Muscle of back (tissue), 13 donors: ENCODE results near the gene METRN. TPM values are rescaled to one million over a fixed set of nuclear protein-coding genes. Genes with fewer than 3 reads are reported as not detected.

Experiments used
- DNase-seq, 3 donors: peaks; one replicate each; pipeline versions ENCODE4 v3.0.0 to v3.0.0-alpha.2; 2013
- long read RNA-seq, 9 donors: transcript quantifications; one replicate each; lab custom pipeline, GENCODE V29; 2026
- polyA plus RNA-seq, 10 donors: library from polyadenylated mRNA; unstranded; fragments of 120-200 nt; gene quantifications; one replicate each; pipeline ENCODE4 v1.2.1, GENCODE V29; 2013; ENCODE audit not compliant: insufficient read length in 10 of 10

Gene METRN
- polyA plus RNA-seq, result 10 to 100 TPM; 18.5 to 34.8 (median 27.3) TPM
- long read RNA-seq, donor 1, transcript METRN-201 (3 exons, 915 nt), result minor isoform, 11 of 64 reads
- long read RNA-seq, donor 1, transcript METRN-204 (4 exons, 3,325 nt), result major isoform, 29 of 64 reads
- long read RNA-seq, donor 1, partial matches to known transcripts, result 23 of 64 reads
- long read RNA-seq, donor 1, other reads (novel, unspliced or antisense), result 0 of 64 reads
- long read RNA-seq, donor 2, transcript METRN-204 (4 exons, 3,325 nt), result major isoform, 20 of 25 reads
- long read RNA-seq, donor 2, partial matches to known transcripts, result 0 of 25 reads
- long read RNA-seq, donor 2, other reads (novel, unspliced or antisense), result 0 of 25 reads
- long read RNA-seq, donor 3, result 0 reads
- long read RNA-seq, donor 4, transcript METRN-201 (3 exons, 915 nt), result minor isoform, 9 of 34 reads
- long read RNA-seq, donor 4, transcript METRN-204 (4 exons, 3,325 nt), result major isoform, 24 of 34 reads
- long read RNA-seq, donor 4, partial matches to known transcripts, result 0 of 34 reads
- long read RNA-seq, donor 4, other reads (novel, unspliced or antisense), result 0 of 34 reads
- long read RNA-seq, donor 5, transcript METRN-204 (4 exons, 3,325 nt), result major isoform, 38 of 67 reads
- long read RNA-seq, donor 5, transcript METRN-201 (3 exons, 915 nt), result minor isoform, 14 of 67 reads
- long read RNA-seq, donor 5, partial matches to known transcripts, result 11 of 67 reads
- long read RNA-seq, donor 5, other reads (novel, unspliced or antisense), result 0 of 67 reads
- long read RNA-seq, donor 6, transcript METRN-204 (4 exons, 3,325 nt), result major isoform, 17 of 50 reads
- long read RNA-seq, donor 6, partial matches to known transcripts, result 30 of 50 reads
- long read RNA-seq, donor 6, other reads (novel, unspliced or antisense), result 0 of 50 reads
- long read RNA-seq, donor 7, transcript METRN-201 (3 exons, 915 nt), result minor isoform, 11 of 40 reads
- long read RNA-seq, donor 7, transcript METRN-204 (4 exons, 3,325 nt), result major isoform, 24 of 40 reads
- long read RNA-seq, donor 7, partial matches to known transcripts, result 5 of 40 reads
- long read RNA-seq, donor 7, other reads (novel, unspliced or antisense), result 0 of 40 reads
- long read RNA-seq, donor 8, transcript METRN-204 (4 exons, 3,325 nt), result major isoform, 26 of 33 reads
- long read RNA-seq, donor 8, transcript METRN-201 (3 exons, 915 nt), result minor isoform, 6 of 33 reads
- long read RNA-seq, donor 8, partial matches to known transcripts, result 0 of 33 reads
- long read RNA-seq, donor 8, other reads (novel, unspliced or antisense), result 0 of 33 reads
- long read RNA-seq, donor 9, transcript METRN-204 (4 exons, 3,325 nt), result major isoform, 5 of 5 reads
- long read RNA-seq, donor 9, partial matches to known transcripts, result 0 of 5 reads
- long read RNA-seq, donor 9, other reads (novel, unspliced or antisense), result 0 of 5 reads

DNA sequence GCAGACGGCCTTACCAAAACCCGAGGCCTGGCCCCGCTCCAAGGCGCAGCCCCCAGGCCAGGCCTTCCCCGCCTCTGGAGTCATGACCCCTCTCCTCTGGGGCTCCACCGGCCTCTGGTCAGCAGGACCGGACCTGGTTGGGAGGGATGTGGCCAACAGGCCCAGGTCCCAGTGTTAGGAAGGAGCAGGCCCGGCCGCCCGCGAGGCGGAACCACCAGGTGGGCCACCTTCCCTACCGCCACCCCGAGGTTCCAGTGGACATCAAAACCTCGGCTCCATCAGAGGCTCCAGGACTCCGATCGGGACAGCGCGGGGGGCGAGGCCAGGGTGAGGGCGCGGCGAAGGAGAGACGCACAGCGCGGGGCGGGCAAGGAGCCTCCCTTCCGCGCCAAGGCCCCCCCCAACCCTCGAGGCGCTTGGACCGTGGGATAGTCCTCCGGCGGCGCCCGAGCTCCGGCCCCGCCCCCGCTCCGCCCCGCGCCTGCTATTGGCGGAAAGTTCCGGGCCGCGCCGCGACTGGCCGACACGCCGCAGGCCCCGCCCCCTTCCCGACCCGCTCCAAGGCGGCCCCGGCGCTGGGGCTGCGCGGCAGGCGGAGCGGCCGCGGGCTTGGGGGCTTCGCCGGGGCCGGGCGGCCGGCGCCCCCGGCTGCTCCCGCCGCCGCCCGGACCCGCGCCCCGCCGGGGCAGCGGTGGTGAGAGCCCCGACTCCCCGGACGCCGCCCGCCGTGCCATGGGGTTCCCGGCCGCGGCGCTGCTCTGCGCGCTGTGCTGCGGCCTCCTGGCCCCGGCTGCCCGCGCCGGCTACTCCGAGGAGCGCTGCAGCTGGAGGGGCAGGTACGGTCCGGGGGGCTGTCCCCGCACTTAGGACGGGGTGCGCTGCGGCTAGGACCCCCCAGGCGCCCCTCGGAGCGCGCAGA lies at the start of gene METRN:
Gene METRN (plus strand): TSS at position 561 of the 919 bp plus-strand sequence. CDS start 172 bp downstream, at position 733.
- peak; percentile 87 to 96 (median 93) for DNase-seq

DNA sequence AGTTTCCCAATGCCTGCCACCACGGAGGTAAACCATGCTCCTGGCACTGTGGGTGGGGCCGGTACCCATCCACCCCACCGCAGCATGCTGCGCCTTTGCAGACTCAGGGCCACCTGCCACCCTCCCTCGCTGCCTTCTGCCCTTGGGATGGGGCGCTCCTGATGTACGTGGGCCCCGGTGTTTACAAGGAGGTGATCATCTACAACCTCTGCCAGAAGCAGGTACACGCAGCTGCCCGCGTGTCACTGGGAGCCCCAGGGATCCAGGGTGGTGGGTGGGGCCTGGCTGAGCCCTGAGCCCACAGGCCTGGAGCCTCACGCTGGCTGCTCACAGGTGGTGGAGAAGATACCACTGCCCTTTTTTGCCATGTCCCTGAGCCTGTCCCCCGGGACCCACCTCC lies 48.3 kb upstream of the METRN start:
- DNase-seq, result no peak

DNA sequence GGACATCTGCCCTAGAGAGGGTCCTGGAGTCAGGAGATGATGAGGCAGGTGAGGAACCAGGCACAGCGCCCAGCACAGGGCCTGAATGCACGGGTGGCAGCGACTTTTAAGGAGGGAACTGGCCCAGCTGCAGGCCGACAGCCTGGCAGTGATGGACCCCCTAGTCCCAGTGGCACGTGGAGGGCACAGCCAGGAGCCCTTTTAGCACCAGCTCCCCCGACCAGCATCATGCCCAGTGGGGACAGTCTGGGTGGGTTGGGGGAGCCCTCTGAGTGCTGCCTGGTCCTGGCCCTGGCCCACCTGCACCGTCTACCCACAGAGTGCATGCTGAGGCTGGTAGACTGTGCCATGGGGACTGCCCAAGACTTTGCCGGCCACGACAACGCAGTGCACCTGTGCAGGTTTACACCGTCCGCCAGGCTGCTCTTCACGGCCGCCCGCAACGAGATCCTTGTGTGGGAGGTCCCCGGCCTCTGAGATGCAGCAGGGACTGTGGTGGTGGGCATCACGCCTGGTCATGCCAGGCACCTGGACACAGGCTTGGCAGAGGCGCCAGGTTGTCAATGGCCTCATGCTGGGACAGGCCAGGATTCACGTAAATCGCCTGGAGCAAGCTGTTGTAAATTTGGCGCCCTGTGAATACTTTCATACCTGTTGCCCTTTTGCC lies 47.7 kb upstream of the METRN start:
- DNase-seq, result no peak

DNA sequence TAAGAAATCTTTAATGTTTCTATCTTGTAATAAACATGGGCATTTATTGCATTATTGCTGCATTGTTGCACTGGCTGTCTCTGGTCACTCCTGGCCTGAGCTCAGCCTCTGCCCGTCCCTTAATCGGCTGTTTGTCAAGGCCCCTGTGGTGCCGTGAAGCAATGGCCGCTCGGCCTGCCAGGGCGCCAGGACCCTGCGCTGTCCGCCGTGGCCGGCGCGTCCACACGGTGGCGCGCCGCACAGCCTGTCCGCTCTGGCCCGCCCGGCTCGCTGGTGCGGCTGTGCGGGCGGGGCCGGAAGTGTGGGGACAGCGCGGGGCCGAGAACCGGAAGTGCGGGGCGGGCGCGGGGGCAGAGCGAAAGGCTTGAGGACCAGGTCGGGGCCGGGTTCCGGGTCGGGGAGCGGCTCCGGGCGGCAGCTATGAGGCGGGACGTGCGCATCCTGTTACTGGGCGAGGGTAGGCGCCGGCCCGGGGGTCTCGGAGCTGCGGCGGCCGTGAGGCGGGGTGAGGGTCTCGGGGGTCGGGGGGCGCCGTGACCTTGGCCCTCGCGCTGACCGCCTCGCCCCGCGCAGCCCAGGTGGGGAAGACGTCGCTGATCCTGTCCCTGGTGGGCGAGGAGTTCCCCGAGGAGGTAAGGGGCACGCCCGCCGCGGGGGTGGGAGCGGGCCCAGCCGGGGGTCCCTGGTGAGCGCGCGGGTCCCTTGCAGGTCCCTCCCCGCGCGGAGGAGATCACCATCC lies 47.0 kb upstream of the METRN start, which contains the start of gene RHOT2:
Gene RHOT2 (plus strand): TSS at position 353 of the 739 bp plus-strand sequence. CDS start 68 bp downstream, at position 421.
- peak; percentile 90 to 96 (median 92) for DNase-seq

DNA sequence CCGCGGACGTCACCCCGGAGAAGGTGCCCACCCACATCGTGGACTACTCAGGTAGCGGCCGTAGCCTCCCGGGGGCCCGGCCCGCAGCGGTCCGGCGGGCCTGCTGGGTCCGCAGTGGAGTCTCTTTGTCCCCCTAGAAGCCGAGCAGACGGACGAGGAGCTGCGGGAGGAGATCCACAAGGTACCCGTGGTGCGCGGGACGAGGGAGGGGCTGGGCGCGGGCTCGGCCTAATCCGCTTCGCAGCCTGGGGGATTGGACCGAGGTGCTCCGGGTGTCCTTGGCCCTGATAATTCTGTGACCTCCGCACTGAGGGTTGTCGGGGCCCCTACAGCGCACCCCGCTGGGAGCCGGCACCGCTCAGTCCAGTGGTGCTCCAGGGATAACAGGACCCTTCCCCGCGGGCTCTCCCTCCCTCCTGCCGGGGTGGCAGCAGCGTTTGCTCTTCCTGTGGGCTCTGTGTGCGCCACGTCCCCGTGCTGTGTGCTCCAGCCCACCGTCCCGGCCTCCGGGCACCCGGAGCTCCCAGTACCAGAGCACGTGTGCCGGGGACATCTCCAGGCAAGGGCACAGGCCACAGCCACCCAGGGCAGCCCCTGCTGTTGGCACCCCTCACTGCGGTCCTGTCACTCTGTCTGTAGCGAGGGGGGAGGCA lies 46.3 kb upstream of the METRN start:
- DNase-seq, result no peak

DNA sequence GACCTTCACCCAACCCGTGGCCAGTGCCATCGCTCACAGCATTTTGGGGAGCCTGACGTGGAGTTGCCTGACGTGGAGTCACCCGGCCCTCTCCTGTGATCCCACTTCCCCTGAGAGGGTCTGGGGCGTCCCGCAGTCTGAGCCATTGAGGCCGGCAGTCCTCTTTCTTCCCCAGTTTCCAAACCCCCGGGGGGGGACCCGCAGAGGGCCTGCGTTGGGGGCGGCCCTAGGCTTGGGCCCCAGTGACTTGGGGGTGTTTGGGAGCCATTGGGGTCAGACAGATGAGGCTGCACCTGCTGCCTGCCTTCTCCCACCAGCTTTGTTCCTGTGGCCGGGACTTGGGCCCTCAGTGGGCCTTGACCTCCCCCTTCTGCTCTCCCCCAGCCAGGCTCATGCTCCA lies 45.3 kb upstream of the METRN start:
- no peak for DNase-seq

DNA sequence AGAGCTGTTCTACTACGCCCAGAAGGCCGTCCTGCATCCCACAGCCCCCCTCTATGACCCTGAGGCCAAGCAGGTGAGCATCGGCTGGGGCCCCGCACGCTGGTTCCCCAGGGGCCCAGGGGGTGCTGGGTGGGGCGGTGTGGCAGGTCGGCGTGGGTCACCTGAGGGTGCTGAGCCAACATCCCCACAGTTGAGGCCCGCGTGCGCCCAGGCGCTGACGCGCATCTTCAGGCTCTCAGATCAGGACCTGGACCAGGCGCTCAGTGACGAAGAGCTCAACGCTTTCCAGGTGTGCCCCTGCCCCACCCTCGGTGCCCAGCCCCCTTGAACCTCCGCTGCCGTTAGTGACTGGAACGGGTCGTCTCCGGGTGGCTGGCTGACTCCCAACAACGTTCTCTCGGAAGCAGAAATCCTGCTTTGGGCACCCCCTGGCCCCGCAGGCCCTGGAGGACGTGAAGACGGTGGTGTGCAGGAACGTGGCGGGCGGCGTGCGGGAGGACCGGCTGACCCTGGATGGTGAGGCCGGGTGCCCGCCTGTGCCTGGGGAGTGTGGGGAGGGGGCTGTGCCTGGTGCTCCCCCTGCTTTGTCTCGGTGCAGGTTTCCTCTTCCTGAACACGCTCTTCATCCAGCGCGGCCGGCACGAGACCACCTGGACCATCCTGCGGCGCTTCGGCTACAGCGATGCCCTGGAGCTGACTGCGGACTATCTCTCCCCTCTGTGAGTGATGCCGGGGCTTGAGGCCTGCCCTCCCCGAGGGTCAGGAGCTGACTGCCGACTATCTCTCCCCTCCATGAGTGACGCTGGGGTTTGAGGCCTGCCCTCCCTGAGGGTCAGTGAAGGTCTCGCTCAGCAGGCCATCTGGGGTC lies 44.2 kb upstream of the METRN start:
- no peak for DNase-seq

DNA sequence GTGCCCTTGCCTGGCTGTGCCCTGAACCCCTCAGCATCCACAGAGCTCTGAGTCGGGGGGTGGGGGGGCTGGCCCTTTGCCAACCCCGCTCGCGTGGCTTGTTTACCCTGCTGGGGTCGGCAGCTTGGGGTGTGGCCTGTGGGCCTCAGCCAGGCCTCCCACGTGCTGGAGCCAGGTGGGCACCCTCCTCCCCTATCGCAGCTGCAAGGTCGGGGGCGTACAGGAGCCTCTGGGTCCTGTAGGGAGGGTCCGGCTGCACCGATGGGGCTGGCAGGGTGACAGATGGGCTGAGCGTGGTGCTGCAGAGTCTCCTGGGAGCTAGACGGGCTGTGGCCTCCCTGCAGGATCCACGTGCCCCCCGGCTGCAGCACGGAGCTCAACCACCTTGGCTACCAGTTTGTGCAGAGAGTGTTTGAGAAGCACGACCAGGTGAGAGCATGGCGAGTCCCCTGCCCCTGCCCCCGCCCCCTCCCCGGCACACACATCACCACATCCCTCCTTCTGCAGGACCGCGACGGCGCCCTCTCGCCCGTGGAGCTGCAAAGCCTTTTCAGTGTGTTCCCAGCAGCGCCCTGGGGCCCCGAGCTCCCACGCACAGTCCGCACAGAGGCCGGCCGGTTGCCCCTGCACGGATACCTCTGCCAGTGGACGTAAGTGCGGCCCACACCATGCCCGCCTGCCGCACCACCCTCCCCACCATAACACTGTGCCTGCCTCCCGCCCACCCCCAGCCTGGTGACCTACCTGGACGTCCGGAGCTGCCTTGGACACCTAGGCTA lies 43.4 kb upstream of the METRN start:
- DNase-seq, result no peak

DNA sequence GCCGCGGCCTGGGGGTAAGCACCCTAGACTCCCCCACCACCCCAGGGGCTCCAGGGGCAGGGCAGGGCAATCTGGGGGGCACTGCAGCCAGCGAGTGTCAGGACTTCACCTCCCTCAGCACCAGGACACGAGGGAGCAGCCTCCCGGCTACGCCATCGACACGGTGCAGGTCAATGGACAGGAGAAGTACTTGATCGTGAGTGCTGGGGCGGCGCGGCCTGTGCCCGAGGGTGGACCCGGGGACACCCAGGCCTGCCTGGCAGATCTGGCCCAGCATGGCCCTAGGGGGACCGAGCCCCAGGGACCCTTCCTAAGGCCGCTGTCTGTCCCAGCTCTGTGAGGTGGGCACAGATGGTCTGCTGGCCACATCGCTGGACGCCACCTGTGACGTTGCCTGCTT lies 42.5 kb upstream of the METRN start:
- no peak for DNase-seq

DNA sequence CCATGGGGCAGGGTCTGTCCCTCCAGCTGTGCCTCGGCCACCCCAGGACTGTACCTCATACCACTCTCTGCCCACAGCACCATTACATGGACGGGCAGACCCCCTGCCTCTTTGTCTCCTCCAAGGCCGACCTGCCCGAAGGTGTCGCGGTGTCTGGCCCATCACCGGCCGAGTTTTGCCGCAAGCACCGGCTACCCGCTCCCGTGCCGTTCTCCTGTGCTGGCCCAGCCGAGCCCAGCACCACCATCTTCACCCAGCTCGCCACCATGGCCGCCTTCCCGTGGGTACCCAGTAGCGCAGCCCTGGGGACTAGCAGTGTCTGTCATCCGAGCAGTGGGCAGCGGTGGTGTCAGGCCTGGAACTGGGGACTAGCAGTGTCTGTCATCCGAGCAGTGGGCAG lies 42.1 kb upstream of the METRN start:
- DNase-seq, result no peak

DNA sequence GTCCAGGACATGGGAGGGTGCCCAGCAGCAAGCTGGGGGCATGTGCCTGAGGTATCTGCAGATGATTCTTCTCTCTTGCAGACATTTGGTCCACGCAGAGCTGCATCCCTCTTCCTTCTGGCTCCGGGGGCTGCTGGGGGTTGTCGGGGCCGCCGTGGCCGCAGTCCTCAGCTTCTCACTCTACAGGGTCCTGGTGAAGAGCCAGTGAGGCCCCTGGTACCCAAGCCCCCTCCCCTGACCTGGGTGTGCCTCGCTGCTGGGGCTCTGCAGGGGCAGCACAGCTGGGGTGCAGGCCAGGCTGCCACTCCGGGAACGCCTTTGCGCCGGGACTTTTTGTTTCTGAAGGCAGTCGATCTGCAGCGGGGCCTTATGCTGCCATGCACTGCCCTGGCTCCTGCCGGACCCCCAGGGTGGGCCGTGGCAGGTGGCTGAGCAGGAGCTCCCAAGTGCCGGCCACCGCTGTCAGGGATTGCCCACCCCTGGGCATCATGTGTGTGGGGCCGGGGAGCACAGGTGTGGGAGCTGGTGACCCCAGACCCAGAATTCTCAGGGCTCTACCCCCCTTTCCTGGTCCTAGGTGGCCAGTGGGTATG lies 41.4 kb upstream of the METRN start:
- no peak for DNase-seq

DNA sequence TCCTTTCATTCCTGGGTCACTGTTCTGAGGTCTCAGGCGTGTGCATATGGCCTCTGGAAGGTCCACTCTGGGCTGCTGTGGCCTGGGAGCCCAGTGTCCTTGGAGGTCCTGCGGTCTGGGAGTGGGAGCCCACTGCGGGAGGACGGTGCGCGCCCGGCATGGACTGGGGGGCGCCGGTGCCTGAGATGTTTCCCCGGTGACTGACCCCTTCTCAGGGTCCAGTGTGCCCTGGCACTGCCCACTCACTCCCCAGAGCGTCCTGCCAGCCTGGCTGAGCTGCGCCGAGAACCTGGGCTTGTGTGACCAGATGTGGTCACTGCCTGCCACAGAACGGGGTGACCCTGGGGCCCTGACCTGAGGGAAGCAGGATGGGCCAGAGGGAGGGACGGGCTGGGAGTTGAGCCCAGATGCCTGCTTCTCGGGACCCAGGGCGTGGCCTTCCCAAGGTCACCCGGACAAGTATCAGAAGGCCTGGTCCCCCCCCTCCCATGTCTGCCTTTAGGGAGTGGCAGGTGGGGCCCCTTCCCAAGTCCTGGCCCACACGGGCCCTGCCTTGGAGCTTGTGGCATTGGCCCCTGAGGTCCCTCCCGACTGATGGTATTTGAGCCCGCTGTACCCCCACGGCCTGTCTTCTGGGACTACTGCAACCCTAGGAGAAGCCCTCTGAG lies 40.6 kb upstream of the METRN start:
- no peak for DNase-seq

DNA sequence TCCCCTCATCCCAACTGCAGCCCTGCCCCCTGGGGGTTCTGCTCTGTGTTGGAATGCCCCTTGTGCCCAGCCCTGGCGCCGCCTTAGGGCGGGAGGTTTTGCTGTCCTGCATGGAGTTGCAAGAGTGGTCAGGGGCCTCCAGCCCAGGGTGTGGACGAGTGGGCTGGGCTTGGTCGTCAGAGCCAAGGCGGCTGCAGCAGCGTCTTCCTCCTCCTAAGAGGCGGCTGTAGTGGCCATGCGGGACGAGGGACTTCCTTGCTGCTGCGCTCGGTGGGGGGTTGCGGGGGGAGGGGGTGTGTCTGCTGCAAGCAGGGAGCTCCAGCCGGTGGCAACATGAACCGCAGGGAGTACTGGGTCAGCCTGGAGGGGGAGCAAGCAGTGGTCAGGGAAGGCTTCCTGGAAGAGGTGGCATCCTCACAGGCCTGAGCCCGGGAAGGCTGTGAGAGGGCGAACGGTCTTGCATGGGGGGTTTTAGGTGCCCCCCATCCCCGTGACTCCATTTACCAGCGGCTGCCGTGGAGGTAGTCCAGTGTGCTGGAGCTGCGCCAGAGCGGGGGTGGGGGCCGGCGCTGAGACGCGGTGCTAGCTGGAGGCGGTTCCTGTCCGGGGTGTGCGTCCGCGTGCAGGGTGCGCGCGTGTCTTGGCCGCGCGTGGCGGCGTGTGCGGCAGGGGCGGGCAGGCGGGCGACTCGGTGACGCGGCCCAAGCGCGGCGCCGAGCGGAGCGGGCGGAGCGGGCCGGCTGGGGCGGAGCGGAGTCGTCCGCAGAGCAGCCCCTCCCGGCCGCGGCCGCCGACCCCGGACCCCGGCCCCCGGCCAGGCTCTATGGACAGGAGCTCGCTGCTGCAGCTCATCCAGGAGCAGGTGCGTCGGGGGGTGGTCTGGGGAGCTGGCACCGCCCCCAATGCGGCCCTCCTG lies 39.7 kb upstream of the METRN start, which contains the start of gene RHBDL1:
Gene RHBDL1 (plus strand): TSS at position 704 of the 916 bp plus-strand sequence. CDS start 120 bp downstream, at position 824.
- peak in 1 of 3 donors; percentile 49 for DNase-seq

DNA sequence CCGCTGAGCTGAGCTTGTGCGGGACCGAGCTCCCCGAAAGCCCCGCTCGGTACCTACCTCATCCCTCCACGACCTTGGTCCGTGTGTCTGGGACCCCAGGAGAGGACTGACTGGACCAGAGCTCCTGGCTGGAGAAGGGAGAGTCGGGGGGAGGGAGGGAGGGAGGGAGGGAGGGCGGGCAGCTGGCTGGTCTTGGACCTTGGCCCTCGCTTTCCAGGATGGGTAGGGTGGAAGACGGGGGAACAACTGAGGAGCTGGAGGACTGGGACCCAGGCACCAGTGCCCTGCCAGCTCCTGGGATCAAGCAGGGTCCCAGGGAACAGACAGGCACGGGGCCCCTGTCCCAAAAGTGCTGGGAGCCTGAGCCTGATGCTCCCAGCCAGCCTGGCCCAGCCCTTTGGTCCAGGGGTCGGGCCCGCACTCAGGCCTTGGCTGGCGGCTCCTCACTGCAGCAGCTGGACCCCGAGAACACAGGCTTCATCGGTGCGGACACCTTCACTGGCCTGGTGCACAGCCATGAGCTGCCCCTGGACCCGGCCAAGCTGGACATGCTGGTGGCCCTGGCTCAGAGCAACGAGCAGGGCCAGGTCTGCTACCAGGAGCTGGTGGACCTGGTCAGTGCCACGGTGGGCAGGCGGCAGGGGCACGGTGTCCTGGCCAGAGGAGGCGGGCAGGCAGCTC lies 38.9 kb upstream of the METRN start:
- no peak for DNase-seq
